H1 (cell line): ENCODE results near the gene SH2D4B. TPM values are rescaled to one million over a fixed set of nuclear protein-coding genes. Genes with fewer than 3 reads are reported as not detected.

ENCODE experiments used
- CTCF ChIA-PET: fragments of 300-600 bp; sonication (Branson Sonifier 250); formaldehyde crosslinking; loops from one replicate; lab custom pipeline; 2021; ENCODE audit not compliant: partially characterized antibody; lab: Charles Lee
- POLR2A ChIA-PET: fragments of 300-600 bp; sonication (Branson Sonifier 250); formaldehyde crosslinking; loops from one replicate; lab custom pipeline; 2021; ENCODE audit warnings: inconsistent platforms; ENCODE audit not compliant: partially characterized antibody; lab: Charles Lee
- DNase-seq, 2 experiments: peaks; one replicate each; pipeline versions ENCODE4 v3.0.0 to v3.0.0-alpha.2; 2010 to 2022; ENCODE audit warnings: low spot score in 2 of 2, low read depth in 1 of 2, mixed read lengths in 1 of 2
- FAIRE-seq: peaks from 2 replicates; lab custom pipeline; 2011; peaks lifted over from hg19 to GRCh38; lab: Jason Lieb, UNC
- H2AFZ ChIP-seq: 2 replicates; pipeline ENCODE4 v1.8.1; 2012; ENCODE audit warnings: low read length, inconsistent platforms
- H2AK5ac ChIP-seq: 2 replicates; pipeline ENCODE4 v1.6.1; 2013; ENCODE audit warnings: low read depth, low read length
- H2BK120ac ChIP-seq: replicated peaks from 2 replicates; pipeline ENCODE3; 2013; ENCODE audit warnings: low read depth, low read length, inconsistent platforms
- H2BK12ac ChIP-seq: 2 replicates; pipeline ENCODE4 v1.6.1; 2013; ENCODE audit warnings: low read depth, low read length
- H2BK15ac ChIP-seq: 2 replicates; pipeline ENCODE4 v1.6.1; 2013; ENCODE audit warnings: low read length
- H2BK20ac ChIP-seq: 2 replicates; pipeline ENCODE4 v1.6.1; 2013; ENCODE audit warnings: low read length
- H2BK5ac ChIP-seq: 2 replicates; pipeline ENCODE4 v1.6.1; 2013; ENCODE audit warnings: low read depth, low read length
- H3K14ac ChIP-seq: 2 replicates; pipeline ENCODE4 v1.6.1; 2013; ENCODE audit warnings: inconsistent platforms; ENCODE audit not compliant: insufficient read length
- H3K18ac ChIP-seq: 2 replicates; pipeline ENCODE4 v1.6.1; 2013; ENCODE audit warnings: low read length; ENCODE audit errors: extremely low read depth
- H3K23ac ChIP-seq: 2 replicates; pipeline ENCODE4 v1.6.1; 2013; ENCODE audit warnings: inconsistent platforms; ENCODE audit not compliant: insufficient read length
- H3K23me2 ChIP-seq: 2 replicates; pipeline ENCODE4 v1.6.1; 2013; ENCODE audit warnings: low read depth, low read length
- H3K27ac ChIP-seq: 2 replicates; pipeline ENCODE4 v1.6.1; 2011; ENCODE audit warnings: low read depth, low read length, inconsistent platforms
- H3K27me3 ChIP-seq, 4 experiments: replicated peaks in 1 of 4; 1 replicate in 1 of 4; 2 replicates in 3 of 4; pipeline versions ENCODE4 v1.6.1 to v1.8.1; 2011 to 2013; ENCODE audit warnings: low read length in 3 of 4, mild to moderate bottlenecking in 3 of 4, inconsistent platforms in 2 of 4, mixed read lengths in 2 of 4, moderate library complexity in 1 of 4; ENCODE audit not compliant: control insufficient read depth in 3 of 4, insufficient read depth in 3 of 4; ENCODE audit errors: extremely low read depth in 1 of 4
- H3K36me3 ChIP-seq, 4 experiments: 2 replicates each; pipeline versions ENCODE4 v1.6.1 to v1.8.1; 2011 to 2013; ENCODE audit warnings: mild to moderate bottlenecking in 4 of 4, low read length in 3 of 4, moderate library complexity in 2 of 4, control low read depth in 1 of 4, inconsistent platforms in 1 of 4; ENCODE audit not compliant: insufficient read depth in 4 of 4, control insufficient read depth in 2 of 4
- H3K4ac ChIP-seq: replicated peaks from 2 replicates; pipeline ENCODE3; 2013; ENCODE audit warnings: low read length, low read depth, mixed read lengths, inconsistent platforms; ENCODE audit not compliant: insufficient read length
- H3K4me1 ChIP-seq, 4 experiments: replicated peaks in 1 of 4; 1 replicate in 1 of 4; 2 replicates in 3 of 4; pipeline versions ENCODE4 v1.6.1 to v1.8.1; 2011 to 2013; ENCODE audit warnings: low read length in 3 of 4, inconsistent platforms in 2 of 4, mixed read lengths in 1 of 4; ENCODE audit not compliant: insufficient read depth in 4 of 4, control insufficient read depth in 3 of 4
- H3K4me2 ChIP-seq, 2 experiments: 2 replicates each; pipeline versions ENCODE4 v1.6.1 to v1.8.1; 2011 to 2013; ENCODE audit warnings: low read depth in 2 of 2, low read length in 2 of 2, control low read depth in 1 of 2, inconsistent platforms in 1 of 2, mild to moderate bottlenecking in 1 of 2; ENCODE audit not compliant: insufficient read depth in 1 of 2
- H3K4me3 ChIP-seq, 4 experiments: fragments of 200-600, 300-600 bp in 1 of 4; sonication (generic), shearing (Covaris generic), sonication (Bioruptor Twin) in 1 of 4; 2 replicates each; pipeline versions ENCODE4 v1.5.1 to v1.8.1; 2011 to 2016; ENCODE audit warnings: low read length in 4 of 4, low read depth in 3 of 4, control low read depth in 2 of 4, inconsistent platforms in 2 of 4, mild to moderate bottlenecking in 2 of 4, mixed read lengths in 1 of 4, moderate library complexity in 1 of 4; ENCODE audit not compliant: insufficient read depth in 2 of 4; ENCODE audit errors: extremely low read depth in 1 of 4
- H3K56ac ChIP-seq: replicated peaks from 2 replicates; pipeline ENCODE3; 2013; ENCODE audit warnings: low read depth, mild to moderate bottlenecking, mixed read lengths, low read length, inconsistent platforms; ENCODE audit not compliant: insufficient read length
- H3K79me1 ChIP-seq: 2 replicates; pipeline ENCODE4 v1.6.1; 2013; ENCODE audit warnings: low read depth, low read length, control low read depth
- H3K79me2 ChIP-seq, 2 experiments: 2 replicates each; pipeline versions ENCODE4 v1.6.1 to v1.8.1; 2012 to 2013; ENCODE audit warnings: low read length in 2 of 2, mild to moderate bottlenecking in 2 of 2, inconsistent platforms in 1 of 2; ENCODE audit not compliant: insufficient read depth in 2 of 2, control insufficient read depth in 1 of 2
- H3K9ac ChIP-seq, 4 experiments: replicated peaks in 1 of 4; 1 replicate in 1 of 4; 2 replicates in 3 of 4; pipeline versions ENCODE4 v1.6.1 to v1.8.1; 2011 to 2013; ENCODE audit warnings: low read depth in 3 of 4, low read length in 3 of 4, control low read depth in 2 of 4, mild to moderate bottlenecking in 2 of 4, moderate library complexity in 2 of 4, inconsistent platforms in 1 of 4; ENCODE audit errors: extremely low read depth in 1 of 4
- H3K9me3 ChIP-seq, 2 experiments: 2 replicates each; pipeline versions ENCODE4 v1.6.1 to v1.8.1; 2012 to 2013; ENCODE audit warnings: mild to moderate bottlenecking in 2 of 2, moderate library complexity in 2 of 2, control low read depth in 1 of 2, inconsistent platforms in 1 of 2, low read depth in 1 of 2, low read length in 1 of 2, mixed read lengths in 1 of 2; ENCODE audit not compliant: insufficient read depth in 2 of 2
- H4K20me1 ChIP-seq, 2 experiments: replicated peaks in 1 of 2; 2 replicates each; pipeline versions ENCODE3 to v1.8.1; 2011 to 2013; ENCODE audit warnings: inconsistent platforms in 2 of 2, low read length in 2 of 2, mild to moderate bottlenecking in 1 of 2; ENCODE audit not compliant: insufficient read depth in 2 of 2, control insufficient read depth in 1 of 2
- H4K5ac ChIP-seq: 2 replicates; pipeline ENCODE4 v1.6.1; 2013; ENCODE audit warnings: low read length, low read depth, mixed read lengths, inconsistent platforms; ENCODE audit not compliant: insufficient read length
- H4K8ac ChIP-seq: 2 replicates; pipeline ENCODE4 v1.8.0; 2013; ENCODE audit warnings: mild to moderate bottlenecking, moderate library complexity, low read length, inconsistent platforms; ENCODE audit not compliant: insufficient read depth; ENCODE audit errors: extremely low read depth
- H4K91ac ChIP-seq: replicated peaks from 2 replicates; pipeline ENCODE3; 2013; ENCODE audit warnings: low read length, mixed read lengths, inconsistent platforms; ENCODE audit not compliant: insufficient read length
- EP300 ChIP-seq, 2 experiments: IDR thresholded peaks; 1 replicate in 1 of 2; 2 replicates in 1 of 2; pipeline ENCODE4 v1.6.1; 2011 to 2012; ENCODE audit warnings: low read depth in 2 of 2, low read length in 2 of 2, mild to moderate bottlenecking in 2 of 2, borderline replicate concordance in 1 of 2, inconsistent platforms in 1 of 2, moderate library complexity in 1 of 2
- MAX ChIP-seq: IDR thresholded peaks from 2 replicates; pipeline ENCODE4 v1.6.1; 2012; ENCODE audit warnings: inconsistent platforms
- RXRA ChIP-seq: IDR thresholded peaks from 2 replicates; pipeline ENCODE4 v1.6.1; 2011; ENCODE audit warnings: low read depth, mild to moderate bottlenecking, low read length, moderate library complexity; ENCODE audit not compliant: insufficient read depth
- SIN3A ChIP-seq, 2 experiments: IDR thresholded peaks in 1 of 2; conservative IDR thresholded peaks in 1 of 2; 2 replicates each; pipeline ENCODE4 v1.6.1; 2011 to 2012; ENCODE audit warnings: low read length in 2 of 2, improper control_type of control experiment in 1 of 2, low read depth in 1 of 2, mild to moderate bottlenecking in 1 of 2
- WGBS, 2 experiments: shearing (Covaris generic) in 1 of 2; methylation state at CpG; one replicate each; pipeline versions ENCODE4 v1.1.6 to v1.1.7; 2013 to 2015; ENCODE audit warnings: low lambda C conversion rate in 2 of 2, mixed read lengths in 2 of 2, inconsistent platforms in 1 of 2, low coverage in 1 of 2, missing lambda C conversion rate in 1 of 2; ENCODE audit not compliant: insufficient replicate concordance in 2 of 2, insufficient coverage in 1 of 2, insufficient read length in 1 of 2; ENCODE audit errors: extremely low coverage in 1 of 2, missing lambda C conversion rate in 1 of 2; 5-methylcytosine and 5-hydroxymethylcytosine counted together
- polyA plus RNA-seq, 7 experiments: library from polyadenylated mRNA; depleted of rRNA in 3 of 7; stranded (reverse) in 5 of 7; unstranded in 2 of 7; fragments of >200 nt in 5 of 7; fragments of 200-250 nt in 2 of 7; gene quantifications; 1 replicate in 5 of 7; 2 replicates in 1 of 7; 4 replicates in 1 of 7; pipeline versions ENCODE4 v1.2.1 to v1.2.3, GENCODE V29; 2011 to 2013; ENCODE audit warnings: missing spikeins in 2 of 7, mixed read lengths in 2 of 7
- total RNA-seq: library from RNA; stranded (reverse); fragmentation: NEBNext Ultra II Directional; extraction: Animal tissue kit (Norgen Biotek cat#: 25700); gene quantifications from 2 replicates; pipeline ENCODE4 v1.2.1, GENCODE V29; 2021

The SH2D4B gene
- total and polyA plus RNA-seq, 2 of the 8 experiments (the other 6 are each of a cell fraction or from before 2014, with no cell fraction given), result 0.06 to 0.13 TPM

- peaks cover 13 to 22% of the 10 kb centered on the region in 2 experiments for H4K20me1 ChIP-seq
- H2AFZ ChIP-seq, result no peak overlapping the region
- H3K9me3 ChIP-seq, result no peaks in the 10 kb centered on the region
- peaks cover 3 to 22% (median 10%) of the 10 kb centered on the region in 4 experiments; a peak in 6 of 7 replicates for H3K4me1 ChIP-seq
- POLR2A ChIA-PET, result interaction anchor here (0.7 kb wide), 1 partner anchor 13 kb away, joined by 3 read pairs; no protein-coding TSS in a partner anchor
- 90% methylated on average over 8 of the region's 8 CpGs; no CpG with 5 or more reads in 1 of the 2 experiments for WGBS, 2 experiments
- CTCF ChIA-PET, result interaction anchor here (0.9 to 21.9 kb wide), 11 partner anchors 7 to 114 kb away, joined by 3 to 1263 read pairs (median 4); partner anchors contain the start of gene TSPAN14
- DNase-seq (no peak), FAIRE-seq (no peak)
- H3K79me2 ChIP-seq, result peaks cover 4 to 83% of the 10 kb centered on the region in 2 experiments; a peak in 3 of 4 replicates
- no peak overlapping the region for H2BK120ac ChIP-seq
- H2BK20ac ChIP-seq, result no peak overlapping the region
- no peak overlapping the region for H3K27ac ChIP-seq
- H3K4ac ChIP-seq, result no peak overlapping the region
- H2AK5ac ChIP-seq, result no peak overlapping the region
- H4K5ac ChIP-seq, result no peak overlapping the region
- H3K23ac ChIP-seq, result no peak overlapping the region
- no peak overlapping the region for H3K14ac ChIP-seq
- H2BK15ac ChIP-seq, result no peak overlapping the region
- no peak overlapping the region for H2BK12ac ChIP-seq
- H3K4me3 ChIP-seq, result no peak overlapping the region
- no peaks in the 10 kb centered on the region for H3K36me3 ChIP-seq
- no peak overlapping the region for H3K9ac ChIP-seq
- H3K4me2 ChIP-seq, result no peak overlapping the region
- no peaks in the 10 kb centered on the region; the same call in 1 of the 2 replicates for H3K23me2 ChIP-seq
- no peak overlapping the region for H3K56ac ChIP-seq
- H3K79me1 ChIP-seq, result peaks cover 16% of the 10 kb centered on the region
- H2BK5ac ChIP-seq, result 0 out of 2 replicates have a peak overlapping the region, but pooled peaks have one; percentile 35
- peak overlapping the region; percentile 13; the same call in 1 of the 2 replicates for H3K18ac ChIP-seq
- no peak overlapping the region for H4K91ac ChIP-seq
- no peak overlapping the region; the same call in 1 of the 2 replicates for H4K8ac ChIP-seq
- no peaks in the 10 kb centered on the region for H3K27me3 ChIP-seq
- no peak for TF ChIP-seq EP300 (IDR thresholded peaks at IDR 0.05; ENCODE audit: borderline replicate concordance in 1 of 2, low read depth in 2 of 2, low read length in 2 of 2)
- TF ChIP-seq RXRA, result no peak
- TF ChIP-seq SIN3A (conservative IDR thresholded peaks at IDR 0.05 in 1 of 2, IDR thresholded peaks at IDR 0.05 in 1 of 2; ENCODE audit: low read depth in 1 of 2, low read length in 2 of 2), result no peak
- TF ChIP-seq MAX, result no peak
These were observed 39.4 kb upstream of the SH2D4B start for GRCh38 chr10:80498078-80498832.
